Naive thymus-derived CD4-positive, alpha-beta T cell (primary cell): Measurements from ENCODE around the gene DACH2. TPM values are rescaled to one million over a fixed set of nuclear protein-coding genes. Genes with fewer than 3 reads are reported as not detected.

Source experiments
- ATAC-seq: fragments of 150-1000 bp; cut with Tn5 transposase; 2 replicates; pipeline ENCODE4 v1.10.0; 2021; ENCODE audit warnings: mild to moderate bottlenecking, moderate library complexity
- CTCF ChIA-PET: fragments of 350-600 bp; sonication (Branson Sonifier 250); formaldehyde crosslinking; loops from one replicate; lab custom pipeline; 2021; ENCODE audit warnings: antibody characterized with exemption; lab: Charles Lee
- POLR2A ChIA-PET: fragments of 350-600 bp; sonication (Branson Sonifier 250); formaldehyde crosslinking; loops from one replicate; lab custom pipeline; 2021; ENCODE audit warnings: antibody characterized with exemption, inconsistent platforms; lab: Charles Lee
- DNase-seq, 9 donors: peaks; one replicate each; pipeline versions ENCODE4 v3.0.0 to v3.0.0-alpha.2; 2020 to 2022; ENCODE audit warnings: mixed read lengths in 1 of 9
- H3K27ac ChIP-seq: one replicate; pipeline ENCODE4 v1.7.0; 2013; ENCODE audit warnings: mild to moderate bottlenecking, low read depth, low read length, moderate library complexity
- H3K27me3 ChIP-seq, 2 donors: one replicate each; pipeline ENCODE4 v1.7.0; 2013; ENCODE audit warnings: low read length in 2 of 2, mild to moderate bottlenecking in 2 of 2, moderate library complexity in 2 of 2; ENCODE audit not compliant: control insufficient read depth in 2 of 2, insufficient read depth in 2 of 2
- H3K36me3 ChIP-seq, 3 experiments: 1 replicate in 2 of 3; 2 replicates in 1 of 3; pipeline ENCODE4 v1.7.0; 2013; ENCODE audit warnings: low read length in 3 of 3, mild to moderate bottlenecking in 3 of 3, moderate library complexity in 1 of 3; ENCODE audit not compliant: insufficient read depth in 3 of 3, control insufficient read depth in 2 of 3
- H3K4me1 ChIP-seq, 2 donors: one replicate each; pipeline ENCODE4 v1.7.0; 2013; ENCODE audit warnings: low read length in 2 of 2, mild to moderate bottlenecking in 2 of 2, moderate library complexity in 1 of 2; ENCODE audit not compliant: control insufficient read depth in 2 of 2, insufficient read depth in 2 of 2
- H3K4me3 ChIP-seq: 2 replicates; pipeline ENCODE4 v1.7.0; 2013; ENCODE audit warnings: mild to moderate bottlenecking, low read length
- H3K9me3 ChIP-seq, 3 experiments: 1 replicate in 2 of 3; 2 replicates in 1 of 3; pipeline ENCODE4 v1.7.0; 2013; ENCODE audit warnings: low read length in 3 of 3; ENCODE audit not compliant: control insufficient read depth in 2 of 3
- H3K27ac Mint-ChIP-seq, 9 donors: one replicate each; pipeline ENCODE4 v1.8.0; 2020 to 2022; ENCODE audit warnings: mixed read lengths in 9 of 9, mild to moderate bottlenecking in 8 of 9, moderate library complexity in 5 of 9, inconsistent platforms in 2 of 9
- H3K27me3 Mint-ChIP-seq, 5 donors: one replicate each; pipeline ENCODE4 v1.8.0; 2021 to 2022; ENCODE audit warnings: mixed read lengths in 5 of 5, mild to moderate bottlenecking in 1 of 5
- H3K36me3 Mint-ChIP-seq, 5 donors: one replicate each; pipeline ENCODE4 v1.8.0; 2020 to 2022; ENCODE audit warnings: mixed read lengths in 5 of 5, mild to moderate bottlenecking in 3 of 5, inconsistent platforms in 1 of 5
- H3K4me1 Mint-ChIP-seq, 7 donors: one replicate each; pipeline ENCODE4 v1.8.0; 2020 to 2022; ENCODE audit warnings: mixed read lengths in 7 of 7, mild to moderate bottlenecking in 3 of 7, inconsistent platforms in 1 of 7
- H3K4me3 Mint-ChIP-seq, 10 donors: one replicate each; pipeline ENCODE4 v1.8.0; 2020 to 2022; ENCODE audit warnings: mild to moderate bottlenecking in 10 of 10, mixed read lengths in 10 of 10, moderate library complexity in 6 of 10, inconsistent platforms in 2 of 10
- H3K9me3 Mint-ChIP-seq, 11 donors: one replicate each; pipeline ENCODE4 v1.8.0; 2020 to 2022; ENCODE audit warnings: mixed read lengths in 11 of 11, mild to moderate bottlenecking in 4 of 11, inconsistent platforms in 1 of 11, moderate library complexity in 1 of 11
- intact Hi-C, 2 donors: fragments of 100-400 bp; cut with micrococcal nuclease; formaldehyde crosslinking; loops; one replicate each; pipeline ENCODE4 v1.15.1; 2023
- polyA plus RNA-seq, 2 donors: library from polyadenylated mRNA; unstranded; fragments of 300-500 nt; fragmentation: Illumina TruSeq; gene quantifications; one replicate each; pipeline ENCODE4 v1.2.3, GENCODE V29; 2021
- total RNA-seq, 6 experiments: library from RNA in 5 of 6; stranded (reverse) in 5 of 6; gene quantifications; 1 replicate in 5 of 6; 2 replicates in 1 of 6; pipeline ENCODE4 v1.2.3 and lab custom pipeline; 2021 to 2026

DACH2 gene
- total and polyA plus RNA-seq, 7 experiments from 2014 or later, result not detected

- POLR2A ChIA-PET, result no interaction called here
- Mint-ChIP-seq H3K27me3 (no peaks in the 10 kb centered on the region), H3K4me1 (no peaks in the 10 kb centered on the region), H3K4me3 (no peak overlapping the region), H3K27ac (no peak overlapping the region), H3K9me3 (peaks cover 0 to 6% (median 0%) of the 10 kb centered on the region in 11 donors), H3K36me3 (no peaks in the 10 kb centered on the region)
- Histone ChIP-seq H3K36me3 (no peaks in the 10 kb centered on the region), H3K27me3 (no peaks in the 10 kb centered on the region), H3K4me1 (no peaks in the 10 kb centered on the region), H3K9me3 (no peaks in the 10 kb centered on the region), H3K4me3 (no peak overlapping the region), H3K27ac (no peak overlapping the region)
- no peak for ATAC-seq
- DNase-seq, result no peak
- CTCF ChIA-PET, result no interaction called here
- intact Hi-C loops, result no loop called here
Measured at GRCh38 chrX:86421771-86422170, 273.5 kb downstream of the DACH2 start.

GRCh38 chrX:86436116-86436515, 287.9 kb downstream of the DACH2 start:
- H3K27me3 Mint-ChIP-seq, result no peaks in the 10 kb centered on the region
- intact Hi-C loops, result no loop called here
- Histone ChIP-seq H3K9me3 (no peaks in the 10 kb centered on the region), H3K27ac (no peak overlapping the region), H3K4me1 (no peaks in the 10 kb centered on the region), H3K36me3 (no peaks in the 10 kb centered on the region), H3K27me3 (no peaks in the 10 kb centered on the region), H3K4me3 (no peak overlapping the region)
- H3K9me3 Mint-ChIP-seq, result peaks cover 0 to 5% (median 0%) of the 10 kb centered on the region in 11 donors
- POLR2A ChIA-PET, result no interaction called here
- H3K4me1 Mint-ChIP-seq, result no peaks in the 10 kb centered on the region
- no peak for ATAC-seq
- H3K4me3 Mint-ChIP-seq, result no peak overlapping the region
- DNase-seq, result no peak
- H3K36me3 Mint-ChIP-seq, result no peaks in the 10 kb centered on the region
- H3K27ac Mint-ChIP-seq, result no peak overlapping the region
- CTCF ChIA-PET, result no interaction called here

GRCh38 chrX:86455495-86455894, 307.2 kb downstream of the DACH2 start:
- ChIA-PET POLR2A (no interaction called here), CTCF (no interaction called here)
- intact Hi-C loops, result no loop called here
- no peak for ATAC-seq
- Mint-ChIP-seq H3K4me3 (no peak overlapping the region), H3K27me3 (no peaks in the 10 kb centered on the region), H3K27ac (no peak overlapping the region), H3K9me3 (peaks cover 0 to 8% (median 4%) of the 10 kb centered on the region in 11 donors), H3K4me1 (no peaks in the 10 kb centered on the region), H3K36me3 (no peaks in the 10 kb centered on the region)
- Histone ChIP-seq H3K27me3 (no peaks in the 10 kb centered on the region), H3K4me1 (no peaks in the 10 kb centered on the region), H3K27ac (no peak overlapping the region), H3K9me3 (no peaks in the 10 kb centered on the region), H3K4me3 (no peak overlapping the region), H3K36me3 (no peaks in the 10 kb centered on the region)
- no peak for DNase-seq

- H3K27me3 Mint-ChIP-seq, result no peaks in the 10 kb centered on the region
- ATAC-seq, result no peak
- no peak overlapping the region for H3K27ac Mint-ChIP-seq
- no peaks in the 10 kb centered on the region for H3K4me1 Mint-ChIP-seq
- intact Hi-C loops, result no loop called here
- no peak overlapping the region for H3K4me3 Mint-ChIP-seq
- Histone ChIP-seq H3K36me3 (no peaks in the 10 kb centered on the region), H3K4me1 (no peaks in the 10 kb centered on the region), H3K27ac (no peak overlapping the region), H3K27me3 (no peaks in the 10 kb centered on the region), H3K4me3 (no peak overlapping the region), H3K9me3 (no peaks in the 10 kb centered on the region)
- H3K9me3 Mint-ChIP-seq, result peaks cover 0 to 4% (median 0%) of the 10 kb centered on the region in 11 donors
- H3K36me3 Mint-ChIP-seq, result no peaks in the 10 kb centered on the region
- no peak for DNase-seq
- CTCF ChIA-PET, result no interaction called here
- POLR2A ChIA-PET, result no interaction called here
Measured at GRCh38 chrX:86460760-86461159, 312.5 kb downstream of the DACH2 start.

- intact Hi-C loops, result no loop called here
Measured at GRCh38 chrX:86504297-86504696, 356.0 kb downstream of the DACH2 start.

GRCh38 chrX:86507331-86507730, 359.1 kb downstream of the DACH2 start:
- Histone ChIP-seq H3K9me3 (no peaks in the 10 kb centered on the region), H3K4me1 (no peaks in the 10 kb centered on the region), H3K27ac (no peak overlapping the region), H3K4me3 (no peak overlapping the region), H3K27me3 (no peaks in the 10 kb centered on the region), H3K36me3 (no peaks in the 10 kb centered on the region)
- DNase-seq (no peak), ATAC-seq (no peak)
- no peak overlapping the region for H3K4me3 Mint-ChIP-seq
- no peaks in the 10 kb centered on the region for H3K9me3 Mint-ChIP-seq
- no peak overlapping the region for H3K27ac Mint-ChIP-seq
- no peaks in the 10 kb centered on the region for H3K36me3 Mint-ChIP-seq
- intact Hi-C loops, result no loop called here
- no peaks in the 10 kb centered on the region for H3K4me1 Mint-ChIP-seq
- ChIA-PET POLR2A (no interaction called here), CTCF (no interaction called here)
- no peaks in the 10 kb centered on the region for H3K27me3 Mint-ChIP-seq

More at GRCh38 chrX:86504297-86504696, 356.0 kb downstream of the DACH2 start:
- no peak overlapping the region for H3K4me3 Mint-ChIP-seq
- ChIA-PET CTCF (no interaction called here), POLR2A (no interaction called here)
- no peak overlapping the region for H3K27ac Mint-ChIP-seq
- DNase-seq (no peak), ATAC-seq (no peak)
- no peaks in the 10 kb centered on the region for H3K27me3 ChIP-seq
- no peaks in the 10 kb centered on the region for H3K36me3 ChIP-seq
- H3K4me3 ChIP-seq, result no peak overlapping the region
- H3K36me3 Mint-ChIP-seq, result no peaks in the 10 kb centered on the region
- no peaks in the 10 kb centered on the region for H3K9me3 Mint-ChIP-seq
- H3K9me3 ChIP-seq, result no peaks in the 10 kb centered on the region
- H3K27ac ChIP-seq, result no peak overlapping the region
- no peaks in the 10 kb centered on the region for H3K4me1 Mint-ChIP-seq
- no peaks in the 10 kb centered on the region for H3K27me3 Mint-ChIP-seq
- H3K4me1 ChIP-seq, result no peaks in the 10 kb centered on the region

- Mint-ChIP-seq H3K4me3 (no peak overlapping the region), H3K9me3 (peaks cover 0 to 5% (median 0%) of the 10 kb centered on the region in 11 donors), H3K27ac (no peak overlapping the region), H3K36me3 (no peaks in the 10 kb centered on the region), H3K4me1 (no peaks in the 10 kb centered on the region), H3K27me3 (no peaks in the 10 kb centered on the region)
- H3K27me3 ChIP-seq, result no peaks in the 10 kb centered on the region
- intact Hi-C loops, result no loop called here
- CTCF ChIA-PET, result no interaction called here
- no peak for DNase-seq
- H3K4me1 ChIP-seq, result no peaks in the 10 kb centered on the region
- no peak for ATAC-seq
- H3K9me3 ChIP-seq, result no peaks in the 10 kb centered on the region
- POLR2A ChIA-PET, result no interaction called here
- no peak overlapping the region for H3K4me3 ChIP-seq
- no peak overlapping the region for H3K27ac ChIP-seq
- H3K36me3 ChIP-seq, result no peaks in the 10 kb centered on the region
Measured at GRCh38 chrX:86579777-86580176, 431.5 kb downstream of the DACH2 start.
